Gastroesophageal sphincter (tissue), 3 donors: Measurements from ENCODE around the gene WNT3.

Source experiments
- POLR2A ChIP-seq, 2 donors: fragments of 450-650 bp; IDR thresholded peaks; one replicate each; pipeline ENCODE4 v1.6.1; 2017; ENCODE audit warnings: antibody characterized with exemption in 2 of 2, mild to moderate bottlenecking in 2 of 2, moderate library complexity in 1 of 2
- POLR2AphosphoS5 ChIP-seq: sonication (generic); formaldehyde crosslinking; IDR thresholded peaks from one replicate; pipeline ENCODE4 v1.6.1; 2017; ENCODE audit warnings: antibody characterized with exemption
- TF ChIP-seq, protein P1 (sequence below), 4 experiments: fragments of 200-600 bp in 2 of 4; fragments of 450-650 bp in 2 of 4; sonication (generic) in 1 of 4; IDR thresholded peaks; one replicate each; pipeline ENCODE4 v1.5.1; 2017 to 2019; ENCODE audit warnings: antibody characterized with exemption in 4 of 4, mild to moderate bottlenecking in 2 of 4, moderate library complexity in 2 of 4

DNA sequence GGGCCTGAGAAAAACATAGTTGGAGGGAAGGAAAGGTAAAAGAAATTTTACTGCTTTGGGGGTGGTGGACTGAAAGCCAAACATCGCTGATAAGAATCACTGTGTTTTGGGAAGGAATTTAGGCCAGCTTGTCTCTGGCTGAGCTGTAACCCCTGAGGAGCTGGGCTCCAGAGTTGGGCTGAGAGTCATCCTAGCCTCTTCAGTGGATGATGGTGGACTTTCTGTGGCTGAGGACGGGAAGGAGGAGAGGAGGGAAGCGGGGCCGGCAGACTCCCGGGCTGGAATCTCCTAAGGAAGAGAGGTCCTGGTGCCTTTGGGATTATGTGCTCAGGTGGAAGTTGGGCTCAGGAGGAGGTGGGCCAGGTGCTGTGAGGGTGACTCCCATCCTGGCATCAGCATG, 41.5 kb upstream of the WNT3 start:
- TF ChIP-seq, protein P1, sequence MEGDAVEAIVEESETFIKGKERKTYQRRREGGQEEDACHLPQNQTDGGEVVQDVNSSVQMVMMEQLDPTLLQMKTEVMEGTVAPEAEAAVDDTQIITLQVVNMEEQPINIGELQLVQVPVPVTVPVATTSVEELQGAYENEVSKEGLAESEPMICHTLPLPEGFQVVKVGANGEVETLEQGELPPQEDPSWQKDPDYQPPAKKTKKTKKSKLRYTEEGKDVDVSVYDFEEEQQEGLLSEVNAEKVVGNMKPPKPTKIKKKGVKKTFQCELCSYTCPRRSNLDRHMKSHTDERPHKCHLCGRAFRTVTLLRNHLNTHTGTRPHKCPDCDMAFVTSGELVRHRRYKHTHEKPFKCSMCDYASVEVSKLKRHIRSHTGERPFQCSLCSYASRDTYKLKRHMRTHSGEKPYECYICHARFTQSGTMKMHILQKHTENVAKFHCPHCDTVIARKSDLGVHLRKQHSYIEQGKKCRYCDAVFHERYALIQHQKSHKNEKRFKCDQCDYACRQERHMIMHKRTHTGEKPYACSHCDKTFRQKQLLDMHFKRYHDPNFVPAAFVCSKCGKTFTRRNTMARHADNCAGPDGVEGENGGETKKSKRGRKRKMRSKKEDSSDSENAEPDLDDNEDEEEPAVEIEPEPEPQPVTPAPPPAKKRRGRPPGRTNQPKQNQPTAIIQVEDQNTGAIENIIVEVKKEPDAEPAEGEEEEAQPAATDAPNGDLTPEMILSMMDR (IDR thresholded peaks at IDR 0.05), result no peak
- TF ChIP-seq POLR2AphosphoS5 (no peak), POLR2A (IDR thresholded peaks at IDR 0.05) (no peak)
